GM12865 (cell line): ENCODE data around the gene SYNE1.

Source experiments
- DNase-seq: peaks from one replicate; pipeline ENCODE4 v3.0.0; 2010; ENCODE audit warnings: low read depth
- H3K4me3 ChIP-seq: 2 replicates; pipeline ENCODE4 v1.5.1; 2011; ENCODE audit warnings: mild to moderate bottlenecking, low read depth, low read length, control low read depth
- TF ChIP-seq, protein P1 (sequence below): IDR thresholded peaks from 2 replicates; pipeline ENCODE4 v1.5.1; 2011; ENCODE audit warnings: low read length, control low read depth, low read depth, inconsistent platforms; ENCODE audit not compliant: insufficient read depth; ENCODE audit errors: missing control alignments

Gene SYNE1

DNA sequence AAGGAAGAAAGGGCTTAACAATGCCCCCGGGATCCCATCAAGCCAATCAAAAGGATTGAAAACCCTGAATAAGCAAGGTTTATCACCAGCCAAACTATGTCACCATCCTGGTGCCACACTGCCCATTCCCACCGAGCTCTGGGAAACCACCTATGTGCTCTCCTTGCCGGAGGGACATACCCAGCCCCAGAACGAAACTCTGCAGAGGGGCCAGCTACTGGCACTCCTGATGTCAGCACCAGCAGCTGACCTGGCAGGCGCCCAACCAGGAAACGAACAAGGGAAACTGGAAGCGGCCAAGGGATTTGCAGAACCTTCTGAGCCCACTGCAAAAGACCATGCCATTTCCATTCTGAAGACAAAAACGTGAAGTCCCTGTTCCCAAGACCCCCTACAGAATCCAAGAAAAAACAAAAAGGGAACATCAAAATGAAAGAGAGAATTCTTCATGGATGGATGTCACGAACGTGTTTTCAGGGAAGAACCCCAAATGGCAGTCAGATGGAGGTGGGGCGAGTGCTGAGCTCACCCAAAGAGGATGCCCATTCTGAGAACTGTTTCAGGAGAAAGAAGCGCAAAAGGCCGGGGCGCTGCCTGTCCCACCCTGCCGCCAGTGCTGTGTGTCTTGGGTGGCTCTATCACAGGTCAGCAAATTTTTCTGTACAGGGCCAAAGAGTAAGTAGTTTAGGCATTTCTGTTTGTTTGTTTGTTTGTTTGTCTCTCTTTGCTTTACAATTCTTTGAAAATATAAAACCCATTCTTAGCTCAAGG is 524.5 kb downstream of the SYNE1 start:
- DNase-seq, result peak; percentile 54
- TF ChIP-seq, protein P1, sequence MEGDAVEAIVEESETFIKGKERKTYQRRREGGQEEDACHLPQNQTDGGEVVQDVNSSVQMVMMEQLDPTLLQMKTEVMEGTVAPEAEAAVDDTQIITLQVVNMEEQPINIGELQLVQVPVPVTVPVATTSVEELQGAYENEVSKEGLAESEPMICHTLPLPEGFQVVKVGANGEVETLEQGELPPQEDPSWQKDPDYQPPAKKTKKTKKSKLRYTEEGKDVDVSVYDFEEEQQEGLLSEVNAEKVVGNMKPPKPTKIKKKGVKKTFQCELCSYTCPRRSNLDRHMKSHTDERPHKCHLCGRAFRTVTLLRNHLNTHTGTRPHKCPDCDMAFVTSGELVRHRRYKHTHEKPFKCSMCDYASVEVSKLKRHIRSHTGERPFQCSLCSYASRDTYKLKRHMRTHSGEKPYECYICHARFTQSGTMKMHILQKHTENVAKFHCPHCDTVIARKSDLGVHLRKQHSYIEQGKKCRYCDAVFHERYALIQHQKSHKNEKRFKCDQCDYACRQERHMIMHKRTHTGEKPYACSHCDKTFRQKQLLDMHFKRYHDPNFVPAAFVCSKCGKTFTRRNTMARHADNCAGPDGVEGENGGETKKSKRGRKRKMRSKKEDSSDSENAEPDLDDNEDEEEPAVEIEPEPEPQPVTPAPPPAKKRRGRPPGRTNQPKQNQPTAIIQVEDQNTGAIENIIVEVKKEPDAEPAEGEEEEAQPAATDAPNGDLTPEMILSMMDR, result no peak
- H3K4me3 ChIP-seq, result no peak overlapping the region

DNA sequence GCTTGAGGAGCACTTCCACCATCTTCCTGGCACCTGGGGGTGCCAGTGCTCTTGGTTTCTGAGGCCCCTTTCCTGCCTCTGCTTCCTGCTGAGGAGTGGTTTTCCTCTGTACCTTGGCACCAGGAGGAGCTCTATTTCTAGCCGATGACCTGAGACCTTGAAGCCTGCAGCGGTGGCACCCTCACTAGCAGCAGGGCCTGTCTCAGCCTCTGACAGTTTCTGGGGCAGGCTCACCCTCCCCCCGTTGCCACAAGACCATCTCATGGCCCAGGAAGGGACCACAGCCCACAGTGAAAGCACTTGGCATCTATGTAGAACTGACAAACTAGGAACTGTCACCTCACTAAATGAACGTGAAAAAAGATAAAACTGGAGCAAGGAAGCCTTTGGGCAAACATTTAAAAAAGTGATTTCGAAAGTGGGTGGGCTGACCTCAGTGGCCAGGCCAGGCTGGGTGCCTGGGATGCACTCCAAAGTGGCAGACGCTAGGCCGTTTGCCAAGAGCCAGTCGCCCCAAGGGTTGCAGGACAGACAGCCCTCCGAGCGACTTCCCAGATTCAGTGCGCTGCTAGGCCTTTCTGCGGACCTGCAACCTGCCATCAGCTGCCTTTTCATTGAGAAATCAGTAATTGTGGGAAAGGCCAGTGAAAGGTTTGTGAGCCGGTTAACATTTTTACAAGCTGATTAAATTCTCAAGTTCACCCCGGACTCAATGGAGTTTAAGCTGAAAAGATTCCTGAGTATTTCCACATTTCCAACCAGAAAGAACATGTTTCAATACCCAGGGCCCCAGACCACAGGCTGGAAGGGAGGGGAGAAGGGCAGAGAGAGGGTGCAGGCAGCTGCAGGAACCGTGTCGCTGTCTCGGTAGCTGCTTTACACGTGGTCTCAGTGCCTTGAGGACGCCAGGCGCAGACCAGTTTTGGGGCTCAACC is 526.0 kb downstream of the SYNE1 start:
- no peak for DNase-seq
- TF ChIP-seq, protein P1, result no peak
- no peak overlapping the region for H3K4me3 ChIP-seq

DNA sequence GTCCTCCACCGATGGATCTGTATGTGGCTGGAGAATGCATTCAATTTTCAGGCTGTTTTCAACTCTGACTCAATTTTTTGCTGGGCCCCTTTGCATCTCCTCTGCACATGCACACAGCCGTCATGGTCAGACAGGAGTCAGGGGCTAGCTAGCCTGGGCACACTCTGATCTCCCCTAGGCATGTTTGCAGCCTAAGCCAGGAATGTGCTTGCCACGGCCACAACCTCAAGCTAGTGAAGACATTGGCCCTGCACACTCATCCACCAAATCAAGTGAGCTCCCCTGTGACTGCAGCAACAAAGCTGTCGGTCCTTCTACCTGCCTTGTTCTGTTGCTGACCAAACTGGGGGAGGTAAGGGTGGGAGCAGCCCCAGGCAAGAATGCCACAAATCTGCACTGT is 529.2 kb downstream of the SYNE1 start:
- TF ChIP-seq, protein P1, result no peak
- no peak overlapping the region for H3K4me3 ChIP-seq
- no peak for DNase-seq

DNA sequence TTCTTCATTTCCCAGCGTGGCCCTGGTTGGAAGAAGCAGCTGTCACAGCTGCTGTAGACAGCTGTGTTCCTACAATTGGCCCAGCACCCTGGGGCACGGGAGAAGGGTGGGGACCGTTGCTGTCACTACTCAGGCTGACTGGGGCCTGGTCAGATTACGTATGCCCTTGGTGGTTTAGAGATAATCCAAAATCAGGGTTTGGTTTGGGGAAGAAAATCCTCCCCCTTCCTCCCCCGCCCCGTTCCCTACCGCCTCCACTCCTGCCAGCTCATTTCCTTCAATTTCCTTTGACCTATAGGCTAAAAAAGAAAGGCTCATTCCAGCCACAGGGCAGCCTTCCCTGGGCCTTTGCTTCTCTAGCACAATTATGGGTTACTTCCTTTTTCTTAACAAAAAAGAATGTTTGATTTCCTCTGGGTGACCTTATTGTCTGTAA is 537.0 kb downstream of the SYNE1 start:
- TF ChIP-seq, protein P1, result no peak
- no peak overlapping the region for H3K4me3 ChIP-seq
- DNase-seq, result no peak

DNA sequence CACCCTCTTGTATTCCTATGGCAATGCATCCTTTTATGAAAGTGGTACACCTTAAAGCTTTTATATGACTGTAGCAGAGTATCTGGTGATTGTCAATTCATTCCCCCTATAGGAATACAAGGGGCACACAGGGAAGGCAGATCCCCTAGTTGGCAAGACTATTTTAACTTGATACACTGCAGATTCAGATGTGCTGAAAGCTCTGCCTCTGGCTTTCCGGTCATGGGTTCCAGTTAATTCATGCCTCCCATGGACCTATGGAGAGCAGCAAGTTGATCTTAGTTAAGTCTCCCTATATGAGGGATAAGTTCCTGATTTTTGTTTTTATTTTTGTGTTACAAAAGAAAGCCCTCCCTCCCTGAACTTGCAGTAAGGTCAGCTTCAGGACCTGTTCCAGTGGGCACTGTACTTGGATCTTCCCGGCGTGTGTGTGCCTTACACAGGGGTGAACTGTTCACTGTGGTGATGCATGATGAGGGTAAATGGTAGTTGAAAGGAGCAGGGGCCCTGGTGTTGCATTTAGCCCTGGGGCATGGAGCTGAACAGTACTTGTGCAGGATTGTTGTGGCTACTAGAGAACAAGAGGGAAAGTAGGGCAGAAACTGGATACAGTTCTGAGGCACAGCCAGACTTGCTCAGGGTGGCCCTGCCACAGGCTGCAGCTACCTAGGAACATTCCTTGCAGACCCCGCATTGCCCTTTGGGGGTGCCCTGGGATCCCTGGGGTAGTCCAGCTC is 537.5 kb downstream of the SYNE1 start:
- DNase-seq, result no peak
- no peak overlapping the region for H3K4me3 ChIP-seq
- TF ChIP-seq, protein P1, result no peak

DNA sequence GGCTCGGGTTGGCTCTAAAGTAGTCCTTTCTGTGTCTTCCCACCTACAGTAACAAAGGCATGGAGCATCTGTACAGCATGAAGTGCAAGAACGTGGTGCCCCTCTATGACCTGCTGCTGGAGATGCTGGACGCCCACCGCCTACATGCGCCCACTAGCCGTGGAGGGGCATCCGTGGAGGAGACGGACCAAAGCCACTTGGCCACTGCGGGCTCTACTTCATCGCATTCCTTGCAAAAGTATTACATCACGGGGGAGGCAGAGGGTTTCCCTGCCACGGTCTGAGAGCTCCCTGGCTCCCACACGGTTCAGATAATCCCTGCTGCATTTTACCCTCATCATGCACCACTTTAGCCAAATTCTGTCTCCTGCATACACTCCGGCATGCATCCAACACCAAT is 538.5 kb downstream of the SYNE1 start:
- H3K4me3 ChIP-seq, result no peak overlapping the region
- TF ChIP-seq, protein P1, result no peak
- DNase-seq, result no peak
